ENCODE measurements around the gene SP4. TPM values are rescaled to one million over a fixed set of nuclear protein-coding genes. Genes with fewer than 3 reads are reported as not detected.

Gene SP4
- total RNA-seq, 1 donor from 2014 or later = 49.0 TPM

DNA sequence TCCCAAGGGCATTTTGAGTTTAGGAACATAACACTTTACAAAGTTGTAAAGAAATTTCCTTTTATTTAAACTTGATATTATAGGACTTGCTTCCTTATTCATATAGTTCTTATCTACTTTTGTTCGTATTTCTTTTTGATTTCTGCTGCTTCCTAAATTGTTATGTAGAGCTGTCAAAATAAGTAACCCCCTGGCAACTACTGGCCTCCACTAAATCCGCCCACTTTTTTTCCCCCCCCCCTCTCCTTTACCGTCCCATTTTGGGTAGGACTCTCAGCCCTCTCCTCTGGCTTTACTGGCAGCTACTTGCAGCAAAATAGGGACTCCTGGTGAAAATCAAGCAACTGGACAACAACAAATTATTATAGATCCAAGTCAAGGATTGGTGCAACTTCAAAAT is 1.1 kb downstream of the SP4 start:
- Histone ChIP-seq H3K79me2 (ENCODE audit: low read depth) (peaks cover 56% of the 10 kb centered on the region), H3K36me3 (no peaks in the 10 kb centered on the region), H3K4me3 (peak overlapping the region; percentile 93), H3K9ac (peak overlapping the region; percentile 51), H3K27me3 (no peaks in the 10 kb centered on the region), H3K27ac (peak overlapping the region; percentile 97), H2AFZ (replicated peaks) (no peak overlapping the region), H3K4me2 (peak overlapping the region; percentile 95), H3F3A (ENCODE audit: low read depth) (peaks cover 38% of the 10 kb centered on the region), H4K20me1 (ENCODE audit: low read depth) (peaks cover 30% of the 10 kb centered on the region), H3K9me3 (ENCODE audit: low read depth) (no peaks in the 10 kb centered on the region), H3K4me1 (peaks cover 50% of the 10 kb centered on the region)
- peak overlapping the region; percentile 97 for H3K4me3 Mint-ChIP-seq
- peaks cover under 1% of the 10 kb centered on the region for H3K9me3 Mint-ChIP-seq
- peaks cover 41% of the 10 kb centered on the region for H3K4me1 Mint-ChIP-seq
- DNase-seq (ENCODE audit: low spot score) = peak; percentile 24
- peak overlapping the region; percentile 72 for H3K27ac Mint-ChIP-seq
- TF ChIP-seq EZH2phosphoT487 (IDR thresholded peaks at IDR 0.05) (no peak), EZH2 (IDR thresholded peaks at IDR 0.05) (no peak)
- TF ChIP-seq, protein P1, sequence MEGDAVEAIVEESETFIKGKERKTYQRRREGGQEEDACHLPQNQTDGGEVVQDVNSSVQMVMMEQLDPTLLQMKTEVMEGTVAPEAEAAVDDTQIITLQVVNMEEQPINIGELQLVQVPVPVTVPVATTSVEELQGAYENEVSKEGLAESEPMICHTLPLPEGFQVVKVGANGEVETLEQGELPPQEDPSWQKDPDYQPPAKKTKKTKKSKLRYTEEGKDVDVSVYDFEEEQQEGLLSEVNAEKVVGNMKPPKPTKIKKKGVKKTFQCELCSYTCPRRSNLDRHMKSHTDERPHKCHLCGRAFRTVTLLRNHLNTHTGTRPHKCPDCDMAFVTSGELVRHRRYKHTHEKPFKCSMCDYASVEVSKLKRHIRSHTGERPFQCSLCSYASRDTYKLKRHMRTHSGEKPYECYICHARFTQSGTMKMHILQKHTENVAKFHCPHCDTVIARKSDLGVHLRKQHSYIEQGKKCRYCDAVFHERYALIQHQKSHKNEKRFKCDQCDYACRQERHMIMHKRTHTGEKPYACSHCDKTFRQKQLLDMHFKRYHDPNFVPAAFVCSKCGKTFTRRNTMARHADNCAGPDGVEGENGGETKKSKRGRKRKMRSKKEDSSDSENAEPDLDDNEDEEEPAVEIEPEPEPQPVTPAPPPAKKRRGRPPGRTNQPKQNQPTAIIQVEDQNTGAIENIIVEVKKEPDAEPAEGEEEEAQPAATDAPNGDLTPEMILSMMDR (IDR thresholded peaks at IDR 0.05) = no peak
- peaks cover 10% of the 10 kb centered on the region for H3K27me3 Mint-ChIP-seq (ENCODE audit: insufficient read depth, low read depth)
- H3K36me3 Mint-ChIP-seq = peaks cover 20% of the 10 kb centered on the region

DNA sequence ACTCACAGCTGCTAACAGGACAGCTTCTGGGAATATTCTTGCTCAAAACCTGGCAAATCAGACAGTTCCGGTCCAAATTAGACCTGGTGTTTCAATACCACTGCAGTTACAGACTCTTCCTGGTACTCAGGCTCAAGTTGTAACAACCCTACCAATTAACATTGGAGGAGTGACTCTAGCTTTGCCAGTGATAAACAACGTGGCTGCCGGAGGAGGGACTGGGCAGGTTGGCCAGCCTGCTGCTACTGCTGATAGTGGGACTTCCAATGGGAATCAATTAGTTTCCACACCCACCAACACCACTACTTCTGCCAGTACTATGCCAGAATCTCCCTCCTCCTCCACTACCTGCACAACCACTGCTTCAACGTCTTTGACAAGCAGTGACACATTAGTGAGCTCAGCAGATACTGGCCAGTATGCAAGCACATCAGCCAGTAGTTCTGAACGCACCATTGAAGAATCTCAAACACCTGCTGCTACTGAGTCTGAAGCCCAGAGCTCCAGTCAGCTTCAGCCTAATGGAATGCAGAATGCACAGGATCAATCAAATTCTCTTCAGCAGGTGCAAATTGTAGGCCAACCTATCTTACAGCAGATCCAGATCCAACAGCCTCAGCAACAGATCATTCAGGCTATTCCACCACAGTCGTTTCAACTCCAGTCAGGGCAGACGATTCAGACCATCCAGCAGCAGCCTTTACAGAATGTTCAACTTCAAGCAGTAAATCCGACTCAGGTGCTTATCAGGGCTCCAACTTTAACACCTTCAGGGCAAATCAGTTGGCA is 2.1 kb downstream of the SP4 start:
- Histone ChIP-seq H3K27ac (no peak overlapping the region), H3K4me1 (peaks cover 55% of the 10 kb centered on the region), H3K4me2 (peak overlapping the region; percentile 95), H3K9ac (no peak overlapping the region), H2AFZ (replicated peaks) (no peak overlapping the region), H3K36me3 (no peaks in the 10 kb centered on the region), H3F3A (ENCODE audit: low read depth) (peaks cover 38% of the 10 kb centered on the region), H3K27me3 (no peaks in the 10 kb centered on the region), H4K20me1 (ENCODE audit: low read depth) (peaks cover 35% of the 10 kb centered on the region), H3K9me3 (ENCODE audit: low read depth) (no peaks in the 10 kb centered on the region), H3K79me2 (ENCODE audit: low read depth) (peaks cover 65% of the 10 kb centered on the region), H3K4me3 (peak overlapping the region; percentile 57)
- TF ChIP-seq EZH2phosphoT487 (IDR thresholded peaks at IDR 0.05) = no peak
- H3K4me1 Mint-ChIP-seq = peaks cover 41% of the 10 kb centered on the region
- peaks cover 4% of the 10 kb centered on the region for H3K9me3 Mint-ChIP-seq
- H3K4me3 Mint-ChIP-seq = peak overlapping the region; percentile 97
- peak; percentile 12 for DNase-seq (ENCODE audit: low spot score)
- peaks cover 10% of the 10 kb centered on the region for H3K27me3 Mint-ChIP-seq (ENCODE audit: insufficient read depth, low read depth)
- H3K27ac Mint-ChIP-seq = no peak overlapping the region
- peaks cover 28% of the 10 kb centered on the region for H3K36me3 Mint-ChIP-seq

DNA sequence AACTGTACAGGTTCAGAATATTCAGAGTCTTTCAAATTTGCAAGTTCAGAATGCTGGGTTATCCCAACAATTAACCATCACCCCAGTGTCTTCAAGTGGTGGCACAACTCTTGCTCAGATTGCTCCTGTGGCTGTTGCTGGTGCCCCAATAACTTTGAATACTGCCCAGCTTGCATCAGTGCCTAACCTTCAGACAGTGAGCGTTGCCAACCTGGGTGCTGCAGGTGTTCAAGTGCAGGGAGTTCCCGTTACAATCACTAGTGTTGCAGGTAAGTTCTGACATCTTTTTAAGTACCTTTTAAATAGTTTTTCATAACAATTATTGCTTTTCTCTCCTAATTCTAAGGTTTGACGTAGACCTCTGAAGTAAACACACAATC is 2.7 kb downstream of the SP4 start:
- H3K27ac ChIP-seq = no peak overlapping the region
- no peaks in the 10 kb centered on the region for H3K27me3 ChIP-seq
- H3K4me2 ChIP-seq = peak overlapping the region; percentile 95
- H3K9me3 ChIP-seq (ENCODE audit: low read depth) = no peaks in the 10 kb centered on the region
- Mint-ChIP-seq H3K9me3 (peaks cover 4% of the 10 kb centered on the region), H3K4me3 (peak overlapping the region; percentile 97), H3K4me1 (peaks cover 41% of the 10 kb centered on the region), H3K27me3 (ENCODE audit: insufficient read depth, low read depth) (peaks cover 10% of the 10 kb centered on the region), H3K36me3 (peaks cover 31% of the 10 kb centered on the region), H3K27ac (no peak overlapping the region)
- H2AFZ ChIP-seq (replicated peaks) = no peak overlapping the region
- peaks cover 55% of the 10 kb centered on the region for H3K4me1 ChIP-seq
- peaks cover 37% of the 10 kb centered on the region for H4K20me1 ChIP-seq (ENCODE audit: low read depth)
- DNase-seq (ENCODE audit: low spot score) = no peak
- H3K36me3 ChIP-seq = no peaks in the 10 kb centered on the region
- H3K79me2 ChIP-seq (ENCODE audit: low read depth) = peaks cover 71% of the 10 kb centered on the region
- H3K9ac ChIP-seq = peak overlapping the region; percentile 9
- peak overlapping the region; percentile 57 for H3K4me3 ChIP-seq
- H3F3A ChIP-seq (ENCODE audit: low read depth) = peaks cover 38% of the 10 kb centered on the region
- TF ChIP-seq EZH2 (IDR thresholded peaks at IDR 0.05) (no peak), EZH2phosphoT487 (IDR thresholded peaks at IDR 0.05) (no peak)
- TF ChIP-seq, protein P1 (IDR thresholded peaks at IDR 0.05) = no peak

Measured in neural progenitor cell (in vitro differentiated cells).